Keratinocyte (primary cell): ENCODE data around the gene VNN1. TPM values are rescaled to one million over a fixed set of nuclear protein-coding genes. Genes with fewer than 3 reads are reported as not detected.

Experiments
- DNase-seq: peaks from one replicate; pipeline ENCODE4 v3.0.0-alpha.2; 2011; ENCODE audit warnings: low read depth, missing footprints, low spot score
- FAIRE-seq: peaks from 2 replicates; lab custom pipeline; 2011; peaks lifted over from hg19 to GRCh38; lab: Jason Lieb, UNC
- H2AFZ ChIP-seq: 2 replicates; pipeline ENCODE4 v1.6.0; 2012; ENCODE audit warnings: low read length, control low read depth, inconsistent platforms; ENCODE audit not compliant: control insufficient read depth
- H3K27ac ChIP-seq: 2 replicates; pipeline ENCODE4 v1.5.1; 2011; ENCODE audit warnings: low read length; ENCODE audit not compliant: control insufficient read depth, insufficient read depth
- H3K27me3 ChIP-seq: 3 replicates; pipeline ENCODE4 v1.6.0; 2011; ENCODE audit warnings: low read length; ENCODE audit not compliant: control insufficient read depth, insufficient read depth; ENCODE audit errors: extremely low read depth
- H3K36me3 ChIP-seq, 2 experiments: 2 replicates in 1 of 2; 3 replicates in 1 of 2; pipeline ENCODE4 v1.5.1; 2011; ENCODE audit warnings: low read length in 2 of 2, mild to moderate bottlenecking in 1 of 2; ENCODE audit not compliant: control insufficient read depth in 2 of 2, insufficient read depth in 2 of 2; ENCODE audit errors: extremely low read depth in 1 of 2
- H3K4me1 ChIP-seq: 3 replicates; pipeline ENCODE4 v1.5.1; 2011; ENCODE audit warnings: low read length; ENCODE audit not compliant: control insufficient read depth, insufficient read depth; ENCODE audit errors: extremely low read depth
- H3K4me2 ChIP-seq: 3 replicates; pipeline ENCODE4 v1.6.0; 2011; ENCODE audit warnings: low read depth, low read length; ENCODE audit not compliant: control insufficient read depth, insufficient read depth; ENCODE audit errors: extremely low read depth
- H3K4me3 ChIP-seq, 3 experiments: fragments of 200-600 bp in 1 of 3; sonication (generic) in 1 of 3; 2 replicates in 2 of 3; 3 replicates in 1 of 3; pipeline ENCODE4 v1.5.1; 2011 to 2016; ENCODE audit warnings: low read length in 3 of 3, mild to moderate bottlenecking in 3 of 3, control low read depth in 2 of 3, inconsistent platforms in 1 of 3, low read depth in 1 of 3, mixed read lengths in 1 of 3, mixed run types in 1 of 3, moderate library complexity in 1 of 3; ENCODE audit not compliant: control insufficient read depth in 2 of 3, insufficient read depth in 2 of 3; ENCODE audit errors: extremely low read depth in 1 of 3
- H3K79me2 ChIP-seq: 2 replicates; pipeline ENCODE4 v1.6.0; 2012; ENCODE audit warnings: low read length; ENCODE audit not compliant: control insufficient read depth, insufficient read depth
- H3K9ac ChIP-seq: 3 replicates; pipeline ENCODE4 v1.6.0; 2011; ENCODE audit warnings: low read length; ENCODE audit not compliant: control insufficient read depth, insufficient read depth; ENCODE audit errors: extremely low read depth
- H3K9me1 ChIP-seq: 3 replicates; pipeline ENCODE4 v1.6.0; 2011; ENCODE audit warnings: low read length; ENCODE audit not compliant: control insufficient read depth, insufficient read depth; ENCODE audit errors: extremely low read depth
- H3K9me3 ChIP-seq: 2 replicates; pipeline ENCODE4 v1.5.1; 2012; ENCODE audit warnings: low read depth, low read length; ENCODE audit not compliant: control insufficient read depth
- H4K20me1 ChIP-seq: 3 replicates; pipeline ENCODE4 v1.6.0; 2011; ENCODE audit warnings: low read length; ENCODE audit not compliant: control insufficient read depth, insufficient read depth; ENCODE audit errors: extremely low read depth
- CTCF ChIP-seq, 3 experiments: IDR thresholded peaks in 1 of 3; conservative IDR thresholded peaks in 1 of 3; optimal IDR thresholded peaks in 1 of 3; 2 replicates in 2 of 3; 3 replicates in 1 of 3; pipeline versions ENCODE3 to v1.5.1; 2011; ENCODE audit warnings: low read length in 3 of 3, mild to moderate bottlenecking in 3 of 3, moderate library complexity in 2 of 3, control low read depth in 1 of 3, inconsistent platforms in 1 of 3; ENCODE audit not compliant: insufficient read depth in 2 of 3; ENCODE audit errors: extremely low read depth in 1 of 3
- EZH2 ChIP-seq: IDR thresholded peaks from one replicate; pipeline ENCODE4 v1.6.1; 2012; ENCODE audit warnings: inconsistent platforms, mild to moderate bottlenecking, low read length, moderate library complexity
- dilution Hi-C: fragments of 300-500 bp; cut with MboI; formaldehyde crosslinking; loops from one replicate; pipeline ENCODE4 v1.7.0; 2020; ENCODE audit warnings: low sequenced_read_pairs; ENCODE audit not compliant: extremely low pct_ligation_motif_present
- polyA plus RNA-seq, 5 experiments: library from polyadenylated mRNA; depleted of rRNA in 3 of 5; stranded (reverse) in 3 of 5; stranded (forward) in 1 of 5; unstranded in 1 of 5; fragments of >200 nt; gene quantifications; 1 replicate in 1 of 5; 2 replicates in 3 of 5; 3 replicates in 1 of 5; pipeline versions ENCODE4 v1.2.1 to v1.2.3, GENCODE V29; 2011 to 2012; ENCODE audit warnings: missing spikeins in 2 of 5, low read depth in 1 of 5, low replicate concordance in 1 of 5

The VNN1 gene
- polyA plus RNA-seq, 1 donor (not counting 4 experiments of a cell fraction or from before 2014, with no cell fraction given): 3.3 TPM

GRCh38 chr6:132736239-132736638 is 22.4 kb upstream of the VNN1 start:
- H2AFZ ChIP-seq: no peak overlapping the region
- no peak overlapping the region for H3K4me2 ChIP-seq
- no peak for FAIRE-seq
- no peaks in the 10 kb centered on the region for H3K27me3 ChIP-seq
- no peak for TF ChIP-seq CTCF (optimal IDR thresholded peaks at IDR 0.05 in 1 of 3, IDR thresholded peaks at IDR 0.05 in 1 of 3, conservative IDR thresholded peaks at IDR 0.05 in 1 of 3; ENCODE audit: extremely low read depth in 1 of 3, insufficient read depth in 2 of 3, low read length in 3 of 3)
- no peak for TF ChIP-seq EZH2
- no peaks in the 10 kb centered on the region for H3K4me1 ChIP-seq
- H3K9ac ChIP-seq: no peak overlapping the region
- no peaks in the 10 kb centered on the region for H3K9me3 ChIP-seq
- H3K27ac ChIP-seq: no peak overlapping the region
- H3K36me3 ChIP-seq: no peaks in the 10 kb centered on the region
- H3K4me3 ChIP-seq: no peak overlapping the region
- DNase-seq: no peak
- dilution Hi-C loops: no loop called here
- no peaks in the 10 kb centered on the region for H4K20me1 ChIP-seq
- no peaks in the 10 kb centered on the region for H3K79me2 ChIP-seq
- no peaks in the 10 kb centered on the region for H3K9me1 ChIP-seq

GRCh38 chr6:132734694-132735236 is 20.9 kb upstream of the VNN1 start:
- H3K4me1 ChIP-seq: no peaks in the 10 kb centered on the region
- DNase-seq (no peak), FAIRE-seq (no peak)
- TF ChIP-seq CTCF (optimal IDR thresholded peaks at IDR 0.05 in 1 of 3, IDR thresholded peaks at IDR 0.05 in 1 of 3, conservative IDR thresholded peaks at IDR 0.05 in 1 of 3; ENCODE audit: extremely low read depth in 1 of 3, insufficient read depth in 2 of 3, low read length in 3 of 3) (peak in 1 of 3 experiments; percentile 21), EZH2 (no peak)
- H3K4me2 ChIP-seq: no peak overlapping the region
- no peaks in the 10 kb centered on the region for H3K27me3 ChIP-seq
- no peaks in the 10 kb centered on the region for H4K20me1 ChIP-seq
- no peak overlapping the region for H3K27ac ChIP-seq
- H3K36me3 ChIP-seq: no peaks in the 10 kb centered on the region
- H3K9me1 ChIP-seq: no peaks in the 10 kb centered on the region
- no peak overlapping the region for H2AFZ ChIP-seq
- H3K9me3 ChIP-seq: no peaks in the 10 kb centered on the region
- no peaks in the 10 kb centered on the region for H3K79me2 ChIP-seq
- dilution Hi-C loops: no loop called here
- no peak overlapping the region for H3K4me3 ChIP-seq
- H3K9ac ChIP-seq: no peak overlapping the region
